ENCODE data around the gene BCOR. TPM values are rescaled to one million over a fixed set of nuclear protein-coding genes. Genes with fewer than 3 reads are reported as not detected.
A peak's percentile ranks its signal among the peaks of the same experiment; 100 is the strongest.

BCOR gene
- total RNA-seq, 1 experiment from 2014 or later = 134 TPM

DNA sequence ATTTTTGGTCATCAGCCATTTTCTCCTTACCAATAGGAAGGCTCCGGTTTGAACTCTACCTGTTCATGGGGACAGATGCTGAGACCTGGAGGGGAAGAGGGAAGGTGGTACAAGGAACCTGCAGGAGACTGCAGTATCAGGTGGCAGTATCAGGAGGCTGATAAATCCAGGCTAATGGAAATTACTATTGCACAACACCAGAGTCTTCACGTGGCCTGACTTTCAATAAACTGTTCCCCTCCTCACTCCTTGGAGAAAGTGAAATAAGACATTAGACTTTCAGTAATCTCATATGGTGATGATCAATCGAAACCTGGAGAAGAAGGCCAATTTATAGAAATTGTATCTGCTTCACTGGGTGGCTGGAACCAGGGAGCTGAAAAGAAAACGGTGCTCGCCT is 46.2 kb upstream of the BCOR start:
- no peak overlapping the region for H3K56ac ChIP-seq (ENCODE audit: insufficient read length, low read depth, low read length)
- H3K27me3 ChIP-seq (ENCODE audit: insufficient read depth, low read length) = peaks cover 28% of the 10 kb centered on the region
- Mint-ChIP-seq H3K4me3 (peak overlapping the region in 1 of 2 experiments; percentile 78; a peak in 2 of 5 replicates), H3K36me3 (ENCODE audit: insufficient read depth in 1 of 3, low read depth in 3 of 3) (peaks cover 0 to 9% (median 6%) of the 10 kb centered on the region in 3 experiments; a peak in 5 of 7 replicates), H3K4me1 (peaks cover 45 to 61% of the 10 kb centered on the region in 2 experiments), H3K27me3 (ENCODE audit: low read depth) (peaks cover 85% of the 10 kb centered on the region), H3K9me3 (peaks cover 62 to 63% of the 10 kb centered on the region in 2 experiments), H3K27ac (peak overlapping the region in 1 of 3 experiments; percentile 59; a peak in 1 of 7 replicates)
- H2BK12ac ChIP-seq (ENCODE audit: insufficient read length, low read depth, low read length) = no peak overlapping the region
- H4K20me1 ChIP-seq (ENCODE audit: control insufficient read depth, insufficient read depth, insufficient read length) = no peaks in the 10 kb centered on the region
- H3K4me1 ChIP-seq (ENCODE audit: insufficient read depth, low read length) = peaks cover 21% of the 10 kb centered on the region; the same call in 1 of the 2 replicates
- no peak overlapping the region for H2BK120ac ChIP-seq (ENCODE audit: low read depth, low read length, poor library complexity, severe bottlenecking)
- no peak overlapping the region for H3K27ac ChIP-seq (ENCODE audit: insufficient read length, low read depth, low read length)
- H3K4me2 ChIP-seq (ENCODE audit: insufficient read depth, insufficient read length, low read length) = no peak overlapping the region
- no peak overlapping the region for H2AFZ ChIP-seq (ENCODE audit: low read length)
- no CpG with 5 or more reads among the region's 5 CpGs for WGBS (ENCODE audit: extremely low coverage, insufficient read length, low lambda C conversion rate)
- no peak for DNase-seq
- peaks cover 21% of the 10 kb centered on the region for H3K23me2 ChIP-seq (ENCODE audit: insufficient read length, low read depth, low read length, poor library complexity, severe bottlenecking)
- no peak overlapping the region for H3K9ac ChIP-seq (ENCODE audit: extremely low read depth, insufficient read length, low read length)
- H2BK20ac ChIP-seq (ENCODE audit: low read depth, low read length, poor library complexity, severe bottlenecking) = no peak overlapping the region
- H3K14ac ChIP-seq (ENCODE audit: insufficient read depth, low read length) = no peak overlapping the region
- H4K5ac ChIP-seq (ENCODE audit: insufficient read length, low read depth, low read length) = no peak overlapping the region
- H2BK15ac ChIP-seq (ENCODE audit: low read depth, low read length) = no peak overlapping the region
- H3K23ac ChIP-seq (ENCODE audit: insufficient read length, low read depth, low read length) = no peak overlapping the region
- no peak overlapping the region for H3T11ph ChIP-seq (ENCODE audit: low read length)
- H3K79me2 ChIP-seq (ENCODE audit: insufficient read depth, low read length) = no peaks in the 10 kb centered on the region
- no peak overlapping the region for H3K4ac ChIP-seq (ENCODE audit: low read depth, low read length)
- H2BK5ac ChIP-seq (ENCODE audit: insufficient read length, low read length) = no peak overlapping the region
- H4K8ac ChIP-seq (replicated peaks; ENCODE audit: insufficient read length, low read depth, low read length) = no peak overlapping the region
- no peaks in the 10 kb centered on the region for H3K9me3 ChIP-seq (ENCODE audit: control insufficient read depth, low read depth, low read length)
- H4K91ac ChIP-seq (ENCODE audit: insufficient read length, low read depth, low read length) = no peak overlapping the region
- H2AK5ac ChIP-seq (ENCODE audit: insufficient read length, low read length) = no peak overlapping the region
- H3K18ac ChIP-seq (ENCODE audit: insufficient read length, low read depth, low read length) = no peak overlapping the region
- peaks cover under 1% of the 10 kb centered on the region for H3K79me1 ChIP-seq (ENCODE audit: insufficient read depth, low read depth, low read length, poor library complexity, severe bottlenecking)
- TF ChIP-seq, protein P1, sequence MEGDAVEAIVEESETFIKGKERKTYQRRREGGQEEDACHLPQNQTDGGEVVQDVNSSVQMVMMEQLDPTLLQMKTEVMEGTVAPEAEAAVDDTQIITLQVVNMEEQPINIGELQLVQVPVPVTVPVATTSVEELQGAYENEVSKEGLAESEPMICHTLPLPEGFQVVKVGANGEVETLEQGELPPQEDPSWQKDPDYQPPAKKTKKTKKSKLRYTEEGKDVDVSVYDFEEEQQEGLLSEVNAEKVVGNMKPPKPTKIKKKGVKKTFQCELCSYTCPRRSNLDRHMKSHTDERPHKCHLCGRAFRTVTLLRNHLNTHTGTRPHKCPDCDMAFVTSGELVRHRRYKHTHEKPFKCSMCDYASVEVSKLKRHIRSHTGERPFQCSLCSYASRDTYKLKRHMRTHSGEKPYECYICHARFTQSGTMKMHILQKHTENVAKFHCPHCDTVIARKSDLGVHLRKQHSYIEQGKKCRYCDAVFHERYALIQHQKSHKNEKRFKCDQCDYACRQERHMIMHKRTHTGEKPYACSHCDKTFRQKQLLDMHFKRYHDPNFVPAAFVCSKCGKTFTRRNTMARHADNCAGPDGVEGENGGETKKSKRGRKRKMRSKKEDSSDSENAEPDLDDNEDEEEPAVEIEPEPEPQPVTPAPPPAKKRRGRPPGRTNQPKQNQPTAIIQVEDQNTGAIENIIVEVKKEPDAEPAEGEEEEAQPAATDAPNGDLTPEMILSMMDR (conservative IDR thresholded peaks at IDR 0.05) = no peak

All from H9 (cell line).